ENCODE results near the gene NSD2. TPM values are rescaled to one million over a fixed set of nuclear protein-coding genes. Genes with fewer than 3 reads are reported as not detected.

NSD2 gene
- polyA plus RNA-seq, 1 donor (not counting 4 experiments of a cell fraction or from before 2014, with no cell fraction given) = 22.6 TPM

GRCh38 chr4:1895971-1896657, 24.9 kb downstream of the NSD2 start:
- no peak for FAIRE-seq
- H4K20me1 ChIP-seq (ENCODE audit: control insufficient read depth, extremely low read depth, insufficient read depth, low read length) = peaks cover 32% of the 10 kb centered on the region
- dilution Hi-C loops (cut with MboI; ENCODE audit: extremely low pct_ligation_motif_present, low sequenced_read_pairs) = no loop called here

DNA sequence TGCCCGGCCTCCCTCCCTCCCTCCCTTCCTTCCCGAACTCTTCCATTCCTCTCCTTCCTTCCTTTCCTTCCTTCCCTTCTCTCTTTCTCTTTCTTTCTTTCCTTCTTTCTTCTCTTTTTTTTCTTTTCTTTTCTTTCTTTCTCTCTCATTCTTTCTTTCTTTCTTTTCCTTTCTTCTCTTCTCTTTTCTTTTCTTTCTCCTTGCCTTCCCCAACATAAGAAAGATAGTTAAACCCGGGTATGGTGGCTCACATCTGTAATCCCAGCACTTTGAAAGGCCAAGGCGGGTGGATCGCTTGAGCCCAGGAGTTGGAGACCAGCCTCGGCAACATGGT, 25.4 kb downstream of the NSD2 start:
- no peaks in the 10 kb centered on the region for H3K4me1 ChIP-seq (ENCODE audit: control insufficient read depth, extremely low read depth, insufficient read depth, low read length)
- TF ChIP-seq CTCF (optimal IDR thresholded peaks at IDR 0.05 in 1 of 3, IDR thresholded peaks at IDR 0.05 in 1 of 3, conservative IDR thresholded peaks at IDR 0.05 in 1 of 3; ENCODE audit: extremely low read depth in 1 of 3, insufficient read depth in 2 of 3, low read length in 3 of 3) = no peak
- no peak for TF ChIP-seq EZH2 (IDR thresholded peaks at IDR 0.05; ENCODE audit: low read length)
- H3K79me2 ChIP-seq (ENCODE audit: control insufficient read depth, insufficient read depth, low read length) = peaks cover 93% of the 10 kb centered on the region
- H4K20me1 ChIP-seq (ENCODE audit: control insufficient read depth, extremely low read depth, insufficient read depth, low read length) = peaks cover 35% of the 10 kb centered on the region
- no peaks in the 10 kb centered on the region for H3K9me3 ChIP-seq (ENCODE audit: control insufficient read depth, low read depth, low read length)
- peaks cover 0 to 14% of the 10 kb centered on the region in 2 experiments for H3K36me3 ChIP-seq (ENCODE audit: control insufficient read depth in 2 of 2, extremely low read depth in 1 of 2, insufficient read depth in 2 of 2, low read length in 2 of 2)
- H2AFZ ChIP-seq (ENCODE audit: control insufficient read depth, low read length) = no peak overlapping the region
- no peak overlapping the region for H3K4me2 ChIP-seq (ENCODE audit: control insufficient read depth, extremely low read depth, insufficient read depth, low read depth, low read length)
- no peak for FAIRE-seq
- DNase-seq (ENCODE audit: low read depth, low spot score) = no peak
- no peak overlapping the region for H3K4me3 ChIP-seq (ENCODE audit: control insufficient read depth in 2 of 3, extremely low read depth in 1 of 3, insufficient read depth in 2 of 3, low read depth in 1 of 3, low read length in 3 of 3)
- no peak overlapping the region for H3K27ac ChIP-seq (ENCODE audit: control insufficient read depth, insufficient read depth, low read length)
- dilution Hi-C loops (cut with MboI; ENCODE audit: extremely low pct_ligation_motif_present, low sequenced_read_pairs) = no loop called here
- H3K27me3 ChIP-seq (ENCODE audit: control insufficient read depth, extremely low read depth, insufficient read depth, low read length) = no peaks in the 10 kb centered on the region
- no peaks in the 10 kb centered on the region for H3K9me1 ChIP-seq (ENCODE audit: control insufficient read depth, extremely low read depth, insufficient read depth, low read length)
- H3K9ac ChIP-seq (ENCODE audit: control insufficient read depth, extremely low read depth, insufficient read depth, low read length) = no peak overlapping the region

More at GRCh38 chr4:1895971-1896657, 24.9 kb downstream of the NSD2 start:
- Histone ChIP-seq H3K4me1 (ENCODE audit: control insufficient read depth, extremely low read depth, insufficient read depth, low read length) (no peaks in the 10 kb centered on the region), H3K27ac (ENCODE audit: control insufficient read depth, insufficient read depth, low read length) (no peak overlapping the region), H3K4me3 (ENCODE audit: control insufficient read depth in 2 of 3, extremely low read depth in 1 of 3, insufficient read depth in 2 of 3, low read depth in 1 of 3, low read length in 3 of 3) (no peak overlapping the region), H3K36me3 (ENCODE audit: control insufficient read depth in 2 of 2, extremely low read depth in 1 of 2, insufficient read depth in 2 of 2, low read length in 2 of 2) (peaks cover 0 to 9% of the 10 kb centered on the region in 2 experiments), H3K27me3 (ENCODE audit: control insufficient read depth, extremely low read depth, insufficient read depth, low read length) (no peaks in the 10 kb centered on the region), H3K9ac (ENCODE audit: control insufficient read depth, extremely low read depth, insufficient read depth, low read length) (no peak overlapping the region), H3K9me3 (ENCODE audit: control insufficient read depth, low read depth, low read length) (no peaks in the 10 kb centered on the region), H2AFZ (ENCODE audit: control insufficient read depth, low read length) (no peak overlapping the region), H3K9me1 (ENCODE audit: control insufficient read depth, extremely low read depth, insufficient read depth, low read length) (no peaks in the 10 kb centered on the region), H3K79me2 (ENCODE audit: control insufficient read depth, insufficient read depth, low read length) (peaks cover 93% of the 10 kb centered on the region), H3K4me2 (ENCODE audit: control insufficient read depth, extremely low read depth, insufficient read depth, low read depth, low read length) (no peak overlapping the region)
- TF ChIP-seq CTCF (optimal IDR thresholded peaks at IDR 0.05 in 1 of 3, IDR thresholded peaks at IDR 0.05 in 1 of 3, conservative IDR thresholded peaks at IDR 0.05 in 1 of 3; ENCODE audit: extremely low read depth in 1 of 3, insufficient read depth in 2 of 3, low read length in 3 of 3) (no peak), EZH2 (IDR thresholded peaks at IDR 0.05; ENCODE audit: low read length) (no peak)
- no peak for DNase-seq (ENCODE audit: low read depth, low spot score)
